ENCODE measurements around the gene PLEKHJ1.

- TF ChIP-seq CTCF (IDR thresholded peaks at IDR 0.05) (no peak), POLR2A (IDR thresholded peaks at IDR 0.05; ENCODE audit: low read depth) (no peak), EP300 (IDR thresholded peaks at IDR 0.05) (no peak)
Measured at GRCh38 chr19:2226840-2227360, 9.2 kb downstream of the PLEKHJ1 start.
